ENCODE results near the gene ALK. TPM values are rescaled to one million over a fixed set of nuclear protein-coding genes. Genes with fewer than 3 reads are reported as not detected.

The ALK gene
- total RNA-seq, 4 donors from 2014 or later, result 0.83 to 1.6 (median 1.2) TPM

- WGBS, result 89% methylated on average over 4 of the region's 4 CpGs
- Histone ChIP-seq H3K4me3 (no peak overlapping the region), H3K36me3 (no peaks in the 10 kb centered on the region), H3K27ac (replicated peaks in 1 of 4) (no peak overlapping the region), H3K27me3 (no peaks in the 10 kb centered on the region), H3K9me3 (no peaks in the 10 kb centered on the region), H3K4me1 (no peaks in the 10 kb centered on the region)
- DNase-seq (ENCODE audit: extremely low spot score), result no peak
- no peak for TF ChIP-seq POLR2A (IDR thresholded peaks at IDR 0.05; ENCODE audit: low read depth)
- intact Hi-C loops (cut with DNase I), result no loop called here
These were observed 215.8 kb downstream of the ALK start for GRCh38 chr2:29705616-29706015.

- intact Hi-C loops (cut with DNase I), result no loop called here
- no peak overlapping the region for H3K4me3 ChIP-seq
- H3K27ac ChIP-seq (replicated peaks in 1 of 4), result no peak overlapping the region
- no peaks in the 10 kb centered on the region for H3K27me3 ChIP-seq
- H3K36me3 ChIP-seq, result no peaks in the 10 kb centered on the region
- DNase-seq (ENCODE audit: extremely low spot score), result no peak
- no peaks in the 10 kb centered on the region for H3K4me1 ChIP-seq
- TF ChIP-seq POLR2A (IDR thresholded peaks at IDR 0.05; ENCODE audit: low read depth) (no peak), EP300 (IDR thresholded peaks at IDR 0.05) (no peak), POLR2AphosphoS5 (IDR thresholded peaks at IDR 0.05) (no peak)
- TF ChIP-seq, protein P1, sequence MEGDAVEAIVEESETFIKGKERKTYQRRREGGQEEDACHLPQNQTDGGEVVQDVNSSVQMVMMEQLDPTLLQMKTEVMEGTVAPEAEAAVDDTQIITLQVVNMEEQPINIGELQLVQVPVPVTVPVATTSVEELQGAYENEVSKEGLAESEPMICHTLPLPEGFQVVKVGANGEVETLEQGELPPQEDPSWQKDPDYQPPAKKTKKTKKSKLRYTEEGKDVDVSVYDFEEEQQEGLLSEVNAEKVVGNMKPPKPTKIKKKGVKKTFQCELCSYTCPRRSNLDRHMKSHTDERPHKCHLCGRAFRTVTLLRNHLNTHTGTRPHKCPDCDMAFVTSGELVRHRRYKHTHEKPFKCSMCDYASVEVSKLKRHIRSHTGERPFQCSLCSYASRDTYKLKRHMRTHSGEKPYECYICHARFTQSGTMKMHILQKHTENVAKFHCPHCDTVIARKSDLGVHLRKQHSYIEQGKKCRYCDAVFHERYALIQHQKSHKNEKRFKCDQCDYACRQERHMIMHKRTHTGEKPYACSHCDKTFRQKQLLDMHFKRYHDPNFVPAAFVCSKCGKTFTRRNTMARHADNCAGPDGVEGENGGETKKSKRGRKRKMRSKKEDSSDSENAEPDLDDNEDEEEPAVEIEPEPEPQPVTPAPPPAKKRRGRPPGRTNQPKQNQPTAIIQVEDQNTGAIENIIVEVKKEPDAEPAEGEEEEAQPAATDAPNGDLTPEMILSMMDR (IDR thresholded peaks at IDR 0.05), result no peak
- WGBS, result 100% methylated on average over 1 of the region's 1 CpG
- H3K9me3 ChIP-seq, result no peaks in the 10 kb centered on the region
These were observed 218.1 kb downstream of the ALK start for GRCh38 chr2:29703336-29703735.

- H3K4me3 ChIP-seq, result no peak overlapping the region
- no peak overlapping the region for H3K27ac ChIP-seq (replicated peaks in 1 of 4)
- H3K27me3 ChIP-seq, result no peaks in the 10 kb centered on the region
- 86% methylated on average over 2 of the region's 2 CpGs for WGBS
- TF ChIP-seq POLR2AphosphoS5 (IDR thresholded peaks at IDR 0.05) (no peak), EP300 (IDR thresholded peaks at IDR 0.05) (no peak), POLR2A (IDR thresholded peaks at IDR 0.05; ENCODE audit: low read depth) (no peak)
- TF ChIP-seq, protein P1 (IDR thresholded peaks at IDR 0.05), result no peak
- no peak for DNase-seq (ENCODE audit: extremely low spot score)
- no peaks in the 10 kb centered on the region for H3K36me3 ChIP-seq
- H3K4me1 ChIP-seq, result no peaks in the 10 kb centered on the region
- intact Hi-C loops (cut with DNase I), result no loop called here
- no peaks in the 10 kb centered on the region for H3K9me3 ChIP-seq
These were observed 219.1 kb downstream of the ALK start for GRCh38 chr2:29702276-29702675.

DNA sequence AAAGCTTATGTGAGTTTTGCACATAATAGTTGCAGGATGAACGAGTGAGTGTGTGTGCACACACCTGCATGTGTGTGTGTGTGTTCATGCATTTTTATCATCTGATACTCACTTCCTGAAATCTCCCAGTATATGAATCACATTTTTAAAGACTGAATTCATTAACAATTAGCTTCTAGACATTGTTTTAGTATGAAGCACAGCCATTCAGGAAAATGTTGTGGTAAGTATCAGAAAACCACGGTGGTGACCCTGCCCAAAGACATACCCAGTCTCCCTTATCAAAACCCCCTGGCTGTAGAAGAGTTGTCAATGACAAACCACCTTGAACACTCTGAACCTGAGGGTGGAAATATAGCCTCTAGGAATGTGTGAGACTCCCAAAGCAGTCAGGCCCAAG is 220.8 kb downstream of the ALK start:
- no peak for DNase-seq (ENCODE audit: extremely low spot score)
- intact Hi-C loops (cut with DNase I), result no loop called here
- no peaks in the 10 kb centered on the region for H3K36me3 ChIP-seq
- no peak overlapping the region for H3K27ac ChIP-seq (replicated peaks in 1 of 4)
- H3K4me1 ChIP-seq, result no peaks in the 10 kb centered on the region
- WGBS, result 90% methylated on average over 2 of the region's 2 CpGs
- H3K4me3 ChIP-seq, result no peak overlapping the region
- no peaks in the 10 kb centered on the region for H3K9me3 ChIP-seq
- no peaks in the 10 kb centered on the region for H3K27me3 ChIP-seq
- TF ChIP-seq EP300 (IDR thresholded peaks at IDR 0.05) (no peak), POLR2AphosphoS5 (IDR thresholded peaks at IDR 0.05) (no peak), POLR2A (IDR thresholded peaks at IDR 0.05; ENCODE audit: low read depth) (no peak)
- TF ChIP-seq, protein P1 (IDR thresholded peaks at IDR 0.05), result no peak

DNA sequence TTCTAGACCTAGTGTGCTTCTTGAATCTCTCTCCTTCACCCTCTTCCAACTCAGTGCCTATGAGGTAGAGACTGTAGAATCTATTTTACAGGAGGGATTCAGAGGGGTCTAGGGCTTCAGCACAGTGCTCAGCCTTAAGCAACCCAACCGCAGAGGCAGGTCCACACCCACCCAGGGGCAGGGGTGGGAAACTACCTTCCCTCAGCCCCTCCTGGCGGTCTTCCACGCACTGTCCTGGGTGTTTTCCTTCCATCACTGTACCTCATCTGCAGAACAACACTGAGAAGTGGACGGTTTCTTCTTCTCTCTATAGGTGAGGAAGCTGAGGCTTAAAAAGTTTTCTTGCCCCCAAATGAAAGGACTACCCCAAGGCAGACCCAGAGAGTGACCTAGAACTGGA is 222.3 kb downstream of the ALK start:
- intact Hi-C loops (cut with DNase I), result no loop called here
- TF ChIP-seq POLR2AphosphoS5 (IDR thresholded peaks at IDR 0.05), result no peak
- TF ChIP-seq, protein P1 (IDR thresholded peaks at IDR 0.05), result no peak
- no peak for TF ChIP-seq EP300 (IDR thresholded peaks at IDR 0.05)
- TF ChIP-seq POLR2A (IDR thresholded peaks at IDR 0.05; ENCODE audit: low read depth), result no peak
- DNase-seq (ENCODE audit: extremely low spot score), result peak; percentile 42
- no peak overlapping the region for H3K4me3 ChIP-seq
- H3K4me1 ChIP-seq, result peaks cover 0 to 9% (median 7%) of the 10 kb centered on the region in 4 donors
- H3K36me3 ChIP-seq, result no peaks in the 10 kb centered on the region
- H3K9me3 ChIP-seq, result no peaks in the 10 kb centered on the region
- no peak overlapping the region for H3K27ac ChIP-seq (replicated peaks in 1 of 4)
- WGBS, result 89% methylated on average over 4 of the region's 4 CpGs
- no peaks in the 10 kb centered on the region for H3K27me3 ChIP-seq

All from esophagus muscularis mucosa (tissue), 4 donors.